GM13976 (cell line): ENCODE data around the gene C2orf81.

Experiments used
- DNase-seq: peaks from one replicate; pipeline ENCODE4 v3.0.0; 2012; ENCODE audit warnings: low spot score
- in situ Hi-C: fragments of 300-500 bp; cut with MboI; formaldehyde crosslinking; loops from one replicate; pipeline ENCODE4 v1.12.0; 2022; ENCODE audit warnings: low sequenced_read_pairs, mixed read lengths, inconsistent platforms; ENCODE audit not compliant: unreplicated experiment
- TF ChIP-seq, protein P1 (sequence below): IDR thresholded peaks from 2 replicates; pipeline ENCODE4 v1.5.1; 2012; ENCODE audit warnings: borderline replicate concordance, mild to moderate bottlenecking; ENCODE audit not compliant: insufficient read depth; ENCODE audit errors: extremely low read depth, missing control alignments, control extremely low read depth

The C2orf81 gene

DNA sequence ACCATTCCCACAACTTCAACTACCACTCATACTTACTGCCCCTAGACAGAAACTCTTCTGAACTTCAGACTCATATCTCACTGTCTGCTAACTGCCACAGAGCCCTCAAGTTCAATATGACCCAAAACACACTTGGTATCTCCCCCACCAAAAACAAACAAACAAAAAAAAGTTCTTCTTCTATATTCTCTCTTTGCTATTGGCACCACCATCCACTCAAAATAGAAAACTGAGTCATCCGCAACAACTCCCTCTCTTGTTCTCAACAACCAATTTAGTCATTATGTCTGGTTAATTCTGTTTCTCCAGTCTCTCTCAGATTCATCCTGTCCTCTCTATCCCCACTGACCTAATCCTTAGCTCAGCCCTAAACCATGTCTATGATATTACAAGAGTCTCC, 34.1 kb downstream of the C2orf81 start:
- in situ Hi-C loops: no loop called here
- TF ChIP-seq, protein P1, sequence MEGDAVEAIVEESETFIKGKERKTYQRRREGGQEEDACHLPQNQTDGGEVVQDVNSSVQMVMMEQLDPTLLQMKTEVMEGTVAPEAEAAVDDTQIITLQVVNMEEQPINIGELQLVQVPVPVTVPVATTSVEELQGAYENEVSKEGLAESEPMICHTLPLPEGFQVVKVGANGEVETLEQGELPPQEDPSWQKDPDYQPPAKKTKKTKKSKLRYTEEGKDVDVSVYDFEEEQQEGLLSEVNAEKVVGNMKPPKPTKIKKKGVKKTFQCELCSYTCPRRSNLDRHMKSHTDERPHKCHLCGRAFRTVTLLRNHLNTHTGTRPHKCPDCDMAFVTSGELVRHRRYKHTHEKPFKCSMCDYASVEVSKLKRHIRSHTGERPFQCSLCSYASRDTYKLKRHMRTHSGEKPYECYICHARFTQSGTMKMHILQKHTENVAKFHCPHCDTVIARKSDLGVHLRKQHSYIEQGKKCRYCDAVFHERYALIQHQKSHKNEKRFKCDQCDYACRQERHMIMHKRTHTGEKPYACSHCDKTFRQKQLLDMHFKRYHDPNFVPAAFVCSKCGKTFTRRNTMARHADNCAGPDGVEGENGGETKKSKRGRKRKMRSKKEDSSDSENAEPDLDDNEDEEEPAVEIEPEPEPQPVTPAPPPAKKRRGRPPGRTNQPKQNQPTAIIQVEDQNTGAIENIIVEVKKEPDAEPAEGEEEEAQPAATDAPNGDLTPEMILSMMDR: no peak
- DNase-seq: no peak

DNA sequence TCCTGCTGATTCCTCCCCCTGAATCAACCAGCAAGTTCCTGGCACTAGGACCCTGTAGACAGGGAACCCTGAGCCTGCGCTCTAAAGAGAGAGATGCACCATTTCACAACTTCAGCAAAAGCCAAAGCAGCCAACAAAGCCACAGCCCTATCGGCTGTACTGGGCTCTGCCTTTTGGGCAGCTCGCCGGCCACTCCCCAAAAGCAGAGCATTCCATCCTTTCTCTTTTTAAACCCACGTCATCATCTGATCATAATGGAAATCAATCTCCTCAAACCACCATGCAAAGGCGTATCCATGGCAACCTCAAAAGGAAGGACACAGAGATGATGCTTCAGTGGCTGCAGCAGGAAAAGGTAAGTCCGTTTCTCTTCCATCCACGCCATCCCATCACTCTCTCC, 36.0 kb downstream of the C2orf81 start:
- TF ChIP-seq, protein P1: no peak
- in situ Hi-C loops: no loop called here
- DNase-seq: no peak

GRCh38 chr2:74384051-74384450, 37.4 kb downstream of the C2orf81 start:
- DNase-seq: no peak
- in situ Hi-C loops: no loop called here
- TF ChIP-seq, protein P1: no peak

DNA sequence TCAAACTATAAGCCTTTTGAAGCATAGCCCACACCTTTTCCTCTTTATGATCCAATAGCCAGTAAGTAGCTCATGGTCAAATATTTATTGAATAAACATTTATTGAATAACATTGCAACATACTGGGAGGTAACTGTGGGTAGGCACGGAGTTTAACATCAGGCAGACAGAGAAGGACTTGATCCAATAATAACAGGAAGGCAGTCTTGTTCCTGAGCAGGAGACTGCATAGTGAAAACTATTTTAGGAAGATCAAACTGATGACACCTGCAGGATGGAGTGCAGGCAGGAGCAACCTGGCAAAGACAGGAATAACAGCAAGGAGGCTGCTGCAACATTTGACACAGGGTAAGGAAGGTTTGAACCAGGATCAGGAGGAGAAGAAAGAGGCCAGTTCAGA, 38.2 kb downstream of the C2orf81 start:
- DNase-seq: no peak
- TF ChIP-seq, protein P1: no peak
- in situ Hi-C loops: no loop called here

GRCh38 chr2:74381751-74382150, 39.7 kb downstream of the C2orf81 start:
- TF ChIP-seq, protein P1: no peak
- in situ Hi-C loops: no loop called here
- no peak for DNase-seq

GRCh38 chr2:74379851-74380789, 41.3 kb downstream of the C2orf81 start, which contains the start of gene DCTN1:
DCTN1 (minus strand) TSS chr2:74380311; CDS start chr2:74380037, 274 bp downstream.
- TF ChIP-seq, protein P1: no peak
- DNase-seq: no peak
- in situ Hi-C loops: no loop called here
